Neuronal stem cell (in vitro differentiated cells): ENCODE measurements around the gene RAMACL.

Experiments used
- DNase-seq: peaks from one replicate; pipeline ENCODE4 v3.0.0-alpha.2; 2013; ENCODE audit warnings: low spot score
- H2AFZ ChIP-seq: one replicate; pipeline ENCODE4 v1.6.1; 2013; ENCODE audit warnings: mild to moderate bottlenecking, low read length, inconsistent platforms
- H2AK5ac ChIP-seq: 2 replicates; pipeline ENCODE4 v1.6.1; 2013; ENCODE audit warnings: low read depth, mild to moderate bottlenecking, inconsistent platforms, low read length, moderate library complexity, mixed read lengths
- H2BK120ac ChIP-seq: 2 replicates; pipeline ENCODE4 v1.6.1; 2013; ENCODE audit warnings: low read depth, mild to moderate bottlenecking, inconsistent platforms, low read length, moderate library complexity, mixed read lengths
- H2BK12ac ChIP-seq: one replicate; pipeline ENCODE4 v1.6.1; 2013; ENCODE audit warnings: low read length, inconsistent platforms
- H2BK15ac ChIP-seq: 2 replicates; pipeline ENCODE4 v1.6.1; 2013; ENCODE audit warnings: mild to moderate bottlenecking, low read length, inconsistent platforms, mixed read lengths
- H2BK5ac ChIP-seq: one replicate; pipeline ENCODE4 v1.6.1; 2013; ENCODE audit warnings: inconsistent platforms, mild to moderate bottlenecking, low read length, moderate library complexity
- H3K14ac ChIP-seq: one replicate; pipeline ENCODE4 v1.6.1; 2013; ENCODE audit warnings: low read length, inconsistent platforms
- H3K18ac ChIP-seq: 2 replicates; pipeline ENCODE4 v1.6.1; 2013; ENCODE audit warnings: low read length, inconsistent platforms
- H3K23ac ChIP-seq: 2 replicates; pipeline ENCODE4 v1.6.1; 2013; ENCODE audit warnings: low read depth, mild to moderate bottlenecking, mixed read lengths, low read length, inconsistent platforms; ENCODE audit not compliant: poor library complexity
- H3K27ac ChIP-seq: replicated peaks from 3 replicates; pipeline ENCODE4 v1.5.1; 2013; ENCODE audit warnings: low read length, inconsistent platforms
- H3K27me3 ChIP-seq, 3 experiments: 2 replicates each; pipeline ENCODE4 v1.6.1; 2013; ENCODE audit warnings: low read length in 3 of 3, mild to moderate bottlenecking in 2 of 3, inconsistent platforms in 1 of 3, low read depth in 1 of 3, mixed read lengths in 1 of 3, moderate library complexity in 1 of 3; ENCODE audit not compliant: control insufficient read depth in 3 of 3, insufficient read depth in 3 of 3
- H3K36me3 ChIP-seq, 2 donors: replicated peaks in 1 of 2; 2 replicates each; pipeline ENCODE4 v1.6.1; 2013; ENCODE audit warnings: low read length in 2 of 2; ENCODE audit not compliant: control insufficient read depth in 2 of 2, insufficient read depth in 2 of 2
- H3K4ac ChIP-seq: 2 replicates; pipeline ENCODE4 v1.6.1; 2013; ENCODE audit warnings: inconsistent platforms, mild to moderate bottlenecking, low read length, moderate library complexity
- H3K4me1 ChIP-seq, 2 donors: 1 replicate in 1 of 2; 2 replicates in 1 of 2; pipeline ENCODE4 v1.6.1; 2013; ENCODE audit warnings: low read length in 2 of 2, low read depth in 1 of 2; ENCODE audit not compliant: control insufficient read depth in 2 of 2, insufficient read depth in 1 of 2
- H3K4me2 ChIP-seq: one replicate; pipeline ENCODE4 v1.6.1; 2013; ENCODE audit warnings: mild to moderate bottlenecking, low read length, inconsistent platforms; ENCODE audit not compliant: insufficient read depth, poor library complexity, severe bottlenecking
- H3K4me3 ChIP-seq, 2 donors: 2 replicates each; pipeline ENCODE4 v1.5.1; 2013; ENCODE audit warnings: low read length in 2 of 2, mild to moderate bottlenecking in 2 of 2, inconsistent platforms in 1 of 2, moderate library complexity in 1 of 2
- H3K79me1 ChIP-seq: one replicate; pipeline ENCODE4 v1.6.1; 2013; ENCODE audit warnings: low read depth, mild to moderate bottlenecking, inconsistent platforms, low read length, moderate library complexity
- H3K9ac ChIP-seq: one replicate; pipeline ENCODE4 v1.6.1; 2013; ENCODE audit warnings: mild to moderate bottlenecking, low read depth, low read length, inconsistent platforms; ENCODE audit not compliant: poor library complexity
- H3K9me3 ChIP-seq, 2 donors: replicated peaks in 1 of 2; 2 replicates each; pipeline versions ENCODE3 to v1.6.1; 2013; ENCODE audit warnings: low read length in 2 of 2, mild to moderate bottlenecking in 2 of 2, inconsistent platforms in 1 of 2, low read depth in 1 of 2, mixed read lengths in 1 of 2, moderate library complexity in 1 of 2; ENCODE audit not compliant: control insufficient read depth in 2 of 2, insufficient read depth in 1 of 2
- H4K8ac ChIP-seq: one replicate; pipeline ENCODE4 v1.6.1; 2013; ENCODE audit warnings: low read depth, mild to moderate bottlenecking, inconsistent platforms, low read length, moderate library complexity
- H4K91ac ChIP-seq: one replicate; pipeline ENCODE4 v1.6.1; 2013; ENCODE audit warnings: low read length, low read depth, mild to moderate bottlenecking, inconsistent platforms; ENCODE audit not compliant: poor library complexity
- WGBS, 2 donors: extraction: QIAGEN DNeasy Blood & Tissue Kit; methylation state at CpG; one replicate each; pipeline ENCODE4 v1.1.7; 2013; ENCODE audit warnings: missing lambda C conversion rate in 2 of 2, mixed read lengths in 1 of 2; ENCODE audit not compliant: insufficient read length in 2 of 2, insufficient replicate concordance in 1 of 2; ENCODE audit errors: extremely low coverage in 2 of 2; 5-methylcytosine and 5-hydroxymethylcytosine counted together

RAMACL gene

GRCh38 chr6:166604328-166604727 lies 17.9 kb upstream of the RAMACL start:
- H4K91ac ChIP-seq = no peak overlapping the region
- no peak for DNase-seq
- no CpG with 5 or more reads among the region's 9 CpGs for WGBS, 2 donors

DNA sequence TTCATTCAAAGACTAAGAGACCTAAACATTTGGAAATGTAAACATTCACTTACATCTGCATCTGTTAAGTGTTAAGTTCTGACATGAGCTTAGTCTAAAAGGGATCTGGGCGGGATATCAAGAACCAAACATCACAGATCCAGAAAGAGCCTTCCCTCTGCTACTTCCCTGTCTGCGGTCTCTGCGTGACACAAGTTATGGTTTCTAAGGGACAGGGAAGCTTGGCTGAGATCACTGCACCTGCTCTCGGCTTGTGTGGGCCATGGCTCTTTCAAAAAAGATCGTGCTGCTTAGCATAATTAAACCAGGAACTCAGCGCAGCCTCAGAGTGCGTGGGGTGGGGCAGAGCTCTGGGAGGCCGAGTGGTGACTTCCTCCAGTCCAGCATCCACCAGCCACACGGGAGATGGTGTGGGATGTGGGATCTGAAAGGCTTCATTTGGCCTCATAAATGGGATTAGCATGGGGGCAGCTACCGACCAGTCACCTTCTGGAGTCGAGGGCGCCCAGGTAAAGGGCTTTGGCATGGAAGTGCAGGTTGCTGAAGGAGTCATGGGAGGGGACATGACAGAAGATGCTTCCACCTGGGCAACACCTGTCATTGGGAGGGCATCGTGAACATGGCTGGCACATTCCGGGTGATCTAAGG lies 16.7 kb upstream of the RAMACL start:
- H3K18ac ChIP-seq = no peak overlapping the region
- H4K91ac ChIP-seq = no peak overlapping the region
- H2BK5ac ChIP-seq = no peak overlapping the region
- H3K27ac ChIP-seq = no peak overlapping the region
- no peak overlapping the region for H3K23ac ChIP-seq
- H3K9me3 ChIP-seq = peaks cover 1 to 19% of the 10 kb centered on the region in 2 donors
- no peak overlapping the region for H2BK15ac ChIP-seq
- H2AFZ ChIP-seq = no peak overlapping the region
- H4K8ac ChIP-seq = no peak overlapping the region
- H3K36me3 ChIP-seq = peaks cover 0 to 12% of the 10 kb centered on the region in 2 donors
- no peak overlapping the region for H3K4me2 ChIP-seq
- no peak overlapping the region for H2BK120ac ChIP-seq
- H3K27me3 ChIP-seq = no peaks in the 10 kb centered on the region
- no CpG with 5 or more reads among the region's 14 CpGs for WGBS, 2 donors
- peaks cover 4% of the 10 kb centered on the region for H3K79me1 ChIP-seq
- no peak overlapping the region for H3K9ac ChIP-seq
- H3K4ac ChIP-seq = no peak overlapping the region
- H2BK12ac ChIP-seq = no peak overlapping the region
- H3K4me1 ChIP-seq = peaks cover 0 to 7% of the 10 kb centered on the region in 2 donors
- H2AK5ac ChIP-seq = no peak overlapping the region
- no peak overlapping the region for H3K14ac ChIP-seq
- H3K4me3 ChIP-seq = no peak overlapping the region
- no peak for DNase-seq

More at GRCh38 chr6:166604328-166604727, 17.9 kb upstream of the RAMACL start:
- H3K14ac ChIP-seq = no peak overlapping the region
- peaks cover 0 to 1% of the 10 kb centered on the region in 2 donors for H3K4me1 ChIP-seq
- H3K79me1 ChIP-seq = peaks cover 4% of the 10 kb centered on the region
- peaks cover 0 to 12% of the 10 kb centered on the region in 2 donors for H3K36me3 ChIP-seq
- no peak overlapping the region for H2BK15ac ChIP-seq
- H4K8ac ChIP-seq = no peak overlapping the region
- no peak overlapping the region for H3K4ac ChIP-seq
- H3K9ac ChIP-seq = no peak overlapping the region
- H3K23ac ChIP-seq = no peak overlapping the region
- H2AFZ ChIP-seq = no peak overlapping the region
- no peak overlapping the region for H2BK12ac ChIP-seq
- H2AK5ac ChIP-seq = no peak overlapping the region
- no peak overlapping the region for H3K18ac ChIP-seq
- H3K4me3 ChIP-seq = no peak overlapping the region
- no peak overlapping the region for H3K27ac ChIP-seq
- peaks cover 1 to 19% of the 10 kb centered on the region in 2 donors for H3K9me3 ChIP-seq
- H2BK5ac ChIP-seq = no peak overlapping the region
- no peak overlapping the region for H2BK120ac ChIP-seq
- H3K27me3 ChIP-seq = no peaks in the 10 kb centered on the region
- H3K4me2 ChIP-seq = no peak overlapping the region

GRCh38 chr6:166601956-166602355 lies 15.5 kb upstream of the RAMACL start:
- H3K9me3 ChIP-seq = peaks cover 1 to 19% of the 10 kb centered on the region in 2 donors
- H3K18ac ChIP-seq = no peak overlapping the region
- H3K23ac ChIP-seq = no peak overlapping the region
- DNase-seq = no peak
- no peak overlapping the region for H3K4me2 ChIP-seq
- no peak overlapping the region for H3K4ac ChIP-seq
- H3K27ac ChIP-seq = no peak overlapping the region
- H4K8ac ChIP-seq = no peak overlapping the region
- no peak overlapping the region for H2AFZ ChIP-seq
- H3K4me1 ChIP-seq = peaks cover 0 to 13% of the 10 kb centered on the region in 2 donors
- H2BK12ac ChIP-seq = no peak overlapping the region
- no peak overlapping the region for H3K14ac ChIP-seq
- H2BK15ac ChIP-seq = no peak overlapping the region
- H4K91ac ChIP-seq = no peak overlapping the region
- no CpG with 5 or more reads among the region's 10 CpGs for WGBS, 2 donors
- no peaks in the 10 kb centered on the region for H3K27me3 ChIP-seq
- no peak overlapping the region for H3K4me3 ChIP-seq
- no peak overlapping the region for H2AK5ac ChIP-seq
- H2BK120ac ChIP-seq = no peak overlapping the region
- H3K36me3 ChIP-seq = peaks cover 0 to 12% of the 10 kb centered on the region in 2 donors
- no peak overlapping the region for H2BK5ac ChIP-seq
- H3K9ac ChIP-seq = peak overlapping the region; percentile 37
- peaks cover 4% of the 10 kb centered on the region for H3K79me1 ChIP-seq

- H3K23ac ChIP-seq = no peak overlapping the region
- no peak overlapping the region for H3K4ac ChIP-seq
- no peak overlapping the region for H2AFZ ChIP-seq
- H3K36me3 ChIP-seq = peaks cover 0 to 12% of the 10 kb centered on the region in 2 donors
- H3K4me1 ChIP-seq = peaks cover 0 to 13% of the 10 kb centered on the region in 2 donors
- no peak for DNase-seq
- H3K4me3 ChIP-seq = no peak overlapping the region
- H2BK5ac ChIP-seq = no peak overlapping the region
- H4K91ac ChIP-seq = no peak overlapping the region
- WGBS, 2 donors = no CpG with 5 or more reads among the region's 2 CpGs
- H2BK15ac ChIP-seq = no peak overlapping the region
- H3K9ac ChIP-seq = no peak overlapping the region
- H3K27ac ChIP-seq = no peak overlapping the region
- no peak overlapping the region for H2BK12ac ChIP-seq
- H3K9me3 ChIP-seq = peaks cover 1 to 19% of the 10 kb centered on the region in 2 donors
- no peak overlapping the region for H2AK5ac ChIP-seq
- H3K27me3 ChIP-seq = no peaks in the 10 kb centered on the region
- no peak overlapping the region for H3K18ac ChIP-seq
- H3K79me1 ChIP-seq = peaks cover 4% of the 10 kb centered on the region
- no peak overlapping the region for H4K8ac ChIP-seq
- no peak overlapping the region for H3K4me2 ChIP-seq
- no peak overlapping the region for H2BK120ac ChIP-seq
- no peak overlapping the region for H3K14ac ChIP-seq
These were observed 14.5 kb upstream of the RAMACL start for GRCh38 chr6:166600931-166601330.
